Left ventricle myocardium superior (tissue), 1 donor: ENCODE results near the gene STX5. TPM values are rescaled to one million over a fixed set of nuclear protein-coding genes. Genes with fewer than 3 reads are reported as not detected.
A peak's percentile ranks its signal among the peaks of the same experiment; 100 is the strongest.
"Not testable (repeated sequence)": the region's sequence is repeated elsewhere in the genome, so short reads cannot be mapped to it uniquely, and the experiment has no call there.

Source experiments
- ATAC-seq: fragments of 200-7000 bp; cut with Tn5 transposase; one replicate; pipeline ENCODE4 v1.9.1; 2020; ENCODE audit warnings: mild to moderate bottlenecking, moderate library complexity
- DNase-seq: peaks from one replicate; pipeline ENCODE4 v3.0.0-alpha.2; 2020
- intact Hi-C: fragments of 100-400 bp; cut with micrococcal nuclease; formaldehyde crosslinking; loops from one replicate; pipeline ENCODE4 v1.11.0; 2022
- long read RNA-seq: library from polyadenylated mRNA; unstranded; transcript quantifications from one replicate; pipeline ENCODE4 v2.0.0, GENCODE V29; 2021
- total RNA-seq: library from RNA; stranded (reverse); fragmentation: NEBNext Ultra II Directional; extraction: Animal tissue kit (Norgen Biotek cat#: 25700); gene quantifications from one replicate; pipeline ENCODE4 v1.2.1, GENCODE V29; 2021
- donor health status: DM: no; HTN: yes; CAD: no; lungs with severe emphysema.

Gene STX5, protein sequence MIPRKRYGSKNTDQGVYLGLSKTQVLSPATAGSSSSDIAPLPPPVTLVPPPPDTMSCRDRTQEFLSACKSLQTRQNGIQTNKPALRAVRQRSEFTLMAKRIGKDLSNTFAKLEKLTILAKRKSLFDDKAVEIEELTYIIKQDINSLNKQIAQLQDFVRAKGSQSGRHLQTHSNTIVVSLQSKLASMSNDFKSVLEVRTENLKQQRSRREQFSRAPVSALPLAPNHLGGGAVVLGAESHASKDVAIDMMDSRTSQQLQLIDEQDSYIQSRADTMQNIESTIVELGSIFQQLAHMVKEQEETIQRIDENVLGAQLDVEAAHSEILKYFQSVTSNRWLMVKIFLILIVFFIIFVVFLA
- total RNA-seq, result 19.5 TPM
- long read RNA-seq, transcript STX5-201 (11 exons, 1,794 nt), result major isoform, 10 of 11 reads
- long read RNA-seq, partial matches to known transcripts, result 1 of 11 reads
- long read RNA-seq, other reads (novel, unspliced or antisense), result 0 of 11 reads

DNA sequence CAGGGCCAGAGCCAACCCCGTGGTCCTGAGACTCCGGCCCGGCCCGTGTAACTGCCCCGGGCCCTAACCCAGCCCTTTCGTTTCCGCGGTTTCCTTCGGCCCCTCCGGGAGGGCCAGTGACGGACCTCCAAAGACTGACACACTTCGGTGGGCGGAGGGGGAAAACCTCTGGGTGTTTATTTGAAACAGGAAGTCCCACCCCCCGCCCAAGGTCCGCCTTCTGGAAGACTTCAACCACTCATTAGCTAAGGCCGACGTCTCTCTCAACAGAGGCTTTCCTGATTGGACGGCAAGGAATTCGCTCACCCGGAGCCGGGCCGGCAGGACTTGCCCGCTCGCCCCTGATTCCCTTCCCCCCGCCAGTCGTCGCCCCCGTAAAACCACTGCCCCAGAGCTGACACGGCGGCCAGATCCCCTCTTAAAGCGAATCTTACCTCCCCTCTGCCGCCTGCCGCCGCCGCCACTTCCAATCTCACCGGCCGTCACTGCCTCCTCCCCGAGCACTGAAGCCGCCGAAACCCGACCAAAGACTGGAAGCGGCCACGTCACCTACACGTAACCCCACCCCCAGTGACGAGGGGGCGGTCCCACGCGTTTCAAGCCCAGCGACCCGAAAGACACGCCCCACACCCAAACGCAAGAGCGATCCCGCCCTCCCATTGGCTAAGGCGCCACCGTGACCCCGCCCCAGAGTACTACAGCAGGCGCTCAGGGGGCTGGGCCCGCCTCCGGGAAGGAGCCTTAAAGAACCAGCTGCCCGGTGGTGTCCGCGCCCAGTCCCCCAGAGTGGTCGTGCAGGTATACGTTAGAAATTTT, at the start of gene STX5:
TSS of gene STX5 (minus strand) at position 532 of the 816 bp plus-strand sequence. CDS start 808 bp downstream, outside the sequence.
- intact Hi-C loops, result no loop called here
- peak; percentile 98 for ATAC-seq
- peak; percentile 100 for DNase-seq

DNA sequence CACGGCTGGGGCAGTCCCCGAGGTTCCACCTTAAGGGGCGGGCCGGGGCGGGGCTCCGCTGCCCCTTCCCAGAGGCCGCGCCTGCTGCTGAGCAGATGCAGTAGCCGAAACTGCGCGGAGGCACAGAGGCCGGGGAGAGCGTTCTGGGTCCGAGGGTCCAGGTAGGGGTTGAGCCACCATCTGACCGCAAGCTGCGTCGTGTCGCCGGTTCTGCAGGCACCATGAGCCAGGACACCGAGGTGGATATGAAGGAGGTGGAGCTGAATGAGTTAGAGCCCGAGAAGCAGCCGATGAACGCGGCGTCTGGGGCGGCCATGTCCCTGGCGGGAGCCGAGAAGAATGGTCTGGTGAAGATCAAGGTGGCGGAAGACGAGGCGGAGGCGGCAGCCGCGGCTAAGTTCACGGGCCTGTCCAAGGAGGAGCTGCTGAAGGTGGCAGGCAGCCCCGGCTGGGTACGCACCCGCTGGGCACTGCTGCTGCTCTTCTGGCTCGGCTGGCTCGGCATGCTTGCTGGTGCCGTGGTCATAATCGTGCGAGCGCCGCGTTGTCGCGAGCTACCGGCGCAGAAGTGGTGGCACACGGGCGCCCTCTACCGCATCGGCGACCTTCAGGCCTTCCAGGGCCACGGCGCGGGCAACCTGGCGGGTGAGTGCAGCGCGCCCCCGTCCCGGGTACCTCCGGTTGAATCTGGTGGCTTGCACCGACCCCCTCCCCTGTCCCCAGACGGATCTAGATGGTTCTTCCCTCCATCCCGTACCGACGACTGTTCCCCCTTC, 49.1 kb upstream of the STX5 start, which contains the start of gene SLC3A2:
TSS of gene SLC3A2 (plus strand) at position 94 of the 776 bp plus-strand sequence. CDS start at position 222, 128 bp downstream.
- DNase-seq, result peak; percentile 94
- peak; percentile 94 for ATAC-seq
- intact Hi-C loops, result no loop called here

DNA sequence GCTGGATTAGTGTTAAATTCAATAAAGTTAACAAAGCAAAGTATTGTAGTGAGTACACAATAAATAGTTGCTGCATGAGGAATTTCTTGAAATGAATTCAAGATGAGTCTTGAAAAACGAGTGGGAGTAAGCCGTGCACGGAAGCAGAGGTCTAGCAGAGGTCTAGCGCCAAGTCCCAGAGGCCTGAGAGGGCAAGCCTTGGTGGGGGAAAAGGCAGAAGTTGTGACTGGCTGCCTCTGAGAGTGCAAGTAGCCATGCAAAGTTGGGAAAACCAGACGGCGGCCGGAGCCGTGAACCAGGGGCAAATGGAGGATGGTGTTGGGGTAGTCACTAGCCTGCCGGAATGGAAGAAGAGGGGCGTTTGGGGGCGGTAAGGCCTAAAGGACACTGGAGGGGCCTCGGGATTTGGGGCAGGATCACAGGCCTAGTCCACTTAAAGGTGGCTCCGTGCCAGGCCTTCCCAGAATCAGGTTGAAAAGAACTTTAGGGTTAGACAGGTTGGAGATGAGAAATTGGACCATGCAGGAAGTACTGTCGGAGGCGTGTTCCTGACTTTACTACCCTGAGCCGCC, 48.5 kb upstream of the STX5 start:
- intact Hi-C loops, result no loop called here
- no peak for DNase-seq

DNA sequence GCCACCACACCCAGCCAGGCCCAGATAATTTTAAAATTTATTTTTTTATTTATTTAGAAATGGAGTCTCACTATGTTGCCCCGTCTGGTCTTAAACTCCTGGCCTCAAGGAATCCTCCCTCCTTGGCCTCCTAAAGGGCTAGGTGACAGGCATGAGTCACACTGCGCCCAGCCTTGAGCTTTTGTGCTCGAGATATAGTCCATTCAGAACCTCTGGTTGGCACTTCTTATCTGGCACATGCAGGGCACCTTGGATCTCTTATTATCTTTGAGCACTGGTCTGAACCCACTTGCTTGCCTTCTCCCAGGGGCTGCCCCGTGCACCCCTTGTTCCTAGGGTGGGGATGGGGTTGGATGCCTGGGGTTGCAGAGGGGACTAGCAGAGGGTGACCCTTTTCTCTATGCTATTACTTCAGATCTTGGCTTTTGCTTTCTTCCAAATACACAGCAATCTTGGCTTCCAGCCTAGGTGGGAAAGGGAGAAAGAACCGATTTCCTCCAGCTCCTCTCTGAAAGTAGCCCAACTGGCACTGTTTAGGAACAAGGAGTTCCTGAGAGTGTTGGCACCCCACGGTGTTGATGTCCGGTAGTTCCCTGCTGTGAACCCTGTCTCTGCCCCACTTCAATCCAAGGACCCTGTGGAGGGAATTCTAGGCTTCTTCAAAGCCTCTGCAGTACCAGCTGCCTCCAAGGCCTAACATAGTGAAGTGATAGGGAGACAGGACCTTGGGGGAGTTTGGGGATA, 47.6 kb upstream of the STX5 start:
- DNase-seq, result no peak
- no peak for ATAC-seq
- intact Hi-C loops, result no loop called here

More for the DNA sequence above, 48.5 kb upstream of the STX5 start:
- ATAC-seq, result peak; percentile 28

DNA sequence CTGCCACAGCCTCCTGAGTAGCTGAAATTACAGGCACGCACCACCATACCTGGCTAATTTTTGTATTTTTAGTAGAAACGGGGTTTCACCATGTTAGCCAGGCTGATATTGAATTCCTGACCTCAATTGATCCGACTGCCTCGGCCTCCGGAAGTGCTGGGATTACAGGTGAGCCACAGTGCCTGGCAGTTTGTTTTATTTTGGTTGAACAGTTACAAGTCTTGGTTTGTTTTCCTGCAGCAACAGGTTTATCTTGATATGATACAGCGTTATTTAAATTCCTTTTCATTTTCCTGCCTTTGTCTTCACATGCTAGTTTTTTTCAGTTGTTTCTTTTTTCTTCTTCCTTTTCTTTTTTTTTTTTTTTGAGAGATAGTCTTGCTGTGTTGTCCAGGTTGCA, 44.9 kb upstream of the STX5 start:
- DNase-seq (no peak), ATAC-seq (no peak)
- intact Hi-C loops, result no loop called here

DNA sequence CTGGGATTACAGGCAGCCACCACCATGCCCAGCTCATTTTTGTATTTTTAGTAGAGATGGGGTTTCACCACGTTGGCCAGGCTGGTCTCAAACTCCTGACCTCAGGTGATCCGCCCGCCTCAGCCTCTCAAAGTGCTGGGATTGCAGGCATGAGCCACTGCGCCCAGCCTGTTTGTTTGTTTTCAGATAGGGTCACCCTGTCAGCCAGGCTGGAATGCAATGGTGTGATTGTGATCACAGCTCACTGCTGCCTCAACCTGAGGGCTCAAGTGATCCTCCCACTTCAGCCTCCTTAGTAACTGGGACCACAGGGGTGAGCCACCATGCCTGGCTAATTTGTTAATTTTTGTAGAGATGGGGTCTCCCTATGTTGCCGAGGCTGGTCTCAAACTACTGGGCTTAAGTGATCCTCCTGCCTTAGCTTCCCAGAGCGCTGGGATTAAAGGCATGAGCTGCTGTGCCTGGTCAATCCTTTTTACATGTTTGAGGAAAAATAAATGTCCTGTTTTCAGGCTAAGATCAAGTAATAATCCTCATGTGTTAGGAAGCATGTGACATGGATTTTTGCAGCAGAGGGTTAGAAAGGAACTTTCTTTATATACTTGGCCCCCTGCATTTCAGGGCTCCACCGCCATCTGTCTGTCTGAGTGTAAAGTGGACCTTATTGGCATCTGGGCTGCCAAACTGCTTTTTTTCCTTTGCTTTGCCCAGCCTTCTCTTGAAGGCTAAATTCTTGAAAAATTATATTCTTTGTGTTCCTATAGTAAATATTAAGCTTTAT, 44.0 kb upstream of the STX5 start:
- DNase-seq (no peak), ATAC-seq (no peak)
- intact Hi-C loops, result no loop called here

DNA sequence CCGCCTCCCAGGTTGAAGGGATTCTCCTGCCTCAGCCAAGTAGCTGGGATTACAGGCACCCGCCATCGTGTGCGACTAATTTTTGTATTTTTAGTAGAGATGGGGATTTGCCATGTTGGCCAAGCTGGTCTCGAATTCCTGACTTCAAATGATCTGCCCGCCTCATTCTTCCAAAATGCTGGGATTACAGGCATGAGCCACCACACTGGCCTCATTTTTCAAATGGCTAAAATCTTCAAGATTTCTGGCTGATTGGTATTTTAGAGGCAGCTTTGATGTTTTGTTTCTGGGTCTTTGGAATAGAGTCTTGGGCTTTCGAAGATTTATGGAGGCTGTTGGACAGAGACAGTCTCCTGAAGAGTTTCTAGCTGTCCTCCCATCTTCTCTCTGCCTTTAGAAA, 43.0 kb upstream of the STX5 start:
- intact Hi-C loops, result no loop called here
- no peak for DNase-seq
- ATAC-seq, result no peak

DNA sequence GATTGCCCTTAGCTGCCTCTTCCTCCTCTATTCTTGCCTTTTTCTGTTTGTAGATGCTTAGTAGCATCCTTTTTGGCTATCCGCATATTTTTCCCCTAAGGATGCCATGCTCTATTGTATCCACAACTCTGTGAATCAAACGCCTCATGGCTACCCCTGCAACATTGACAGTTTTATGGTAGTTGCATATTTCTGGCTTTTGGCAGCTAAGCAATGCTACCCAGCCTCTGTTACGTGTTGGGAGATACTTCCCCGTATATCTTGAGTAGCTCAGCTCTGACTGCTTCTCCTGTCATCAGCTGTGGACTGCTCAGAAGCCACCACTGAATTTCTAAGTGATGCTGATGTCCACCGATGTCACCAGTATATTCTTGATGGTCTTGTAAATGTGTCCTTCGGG, 33.8 kb upstream of the STX5 start:
- DNase-seq (no peak), ATAC-seq (no peak)
- intact Hi-C loops, result no loop called here

DNA sequence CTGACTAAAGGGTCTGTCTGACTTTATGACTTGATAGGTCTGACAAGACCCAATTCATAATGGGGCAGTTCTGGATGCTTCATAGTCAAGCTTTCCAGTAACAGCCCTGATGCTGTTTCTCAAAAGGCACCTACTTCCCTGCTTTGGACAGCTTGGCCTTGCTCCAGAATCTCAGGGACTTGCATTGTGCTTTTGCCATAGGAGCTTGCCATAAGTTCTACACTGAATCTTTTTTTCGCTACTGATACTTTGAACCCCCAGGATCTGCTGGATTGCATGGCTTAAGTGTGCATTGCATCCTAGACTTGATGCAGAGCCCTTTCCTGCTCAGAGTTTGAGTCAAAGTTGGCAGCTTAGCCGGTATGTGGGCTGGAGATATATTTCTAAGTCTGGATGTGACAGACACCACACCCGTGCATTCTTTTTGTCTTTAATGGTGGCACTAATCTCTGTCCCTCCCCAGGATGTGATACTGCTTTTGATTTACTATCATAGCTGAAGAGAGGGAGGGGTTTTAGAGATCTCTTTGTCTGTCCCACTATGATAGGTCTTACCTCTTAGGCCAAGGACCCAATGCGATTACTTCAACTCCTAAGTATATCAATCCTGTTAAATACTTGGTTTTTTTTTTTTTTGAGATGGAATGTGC, 32.0 kb upstream of the STX5 start:
- intact Hi-C loops, result no loop called here
- no peak for DNase-seq
- no peak for ATAC-seq

DNA sequence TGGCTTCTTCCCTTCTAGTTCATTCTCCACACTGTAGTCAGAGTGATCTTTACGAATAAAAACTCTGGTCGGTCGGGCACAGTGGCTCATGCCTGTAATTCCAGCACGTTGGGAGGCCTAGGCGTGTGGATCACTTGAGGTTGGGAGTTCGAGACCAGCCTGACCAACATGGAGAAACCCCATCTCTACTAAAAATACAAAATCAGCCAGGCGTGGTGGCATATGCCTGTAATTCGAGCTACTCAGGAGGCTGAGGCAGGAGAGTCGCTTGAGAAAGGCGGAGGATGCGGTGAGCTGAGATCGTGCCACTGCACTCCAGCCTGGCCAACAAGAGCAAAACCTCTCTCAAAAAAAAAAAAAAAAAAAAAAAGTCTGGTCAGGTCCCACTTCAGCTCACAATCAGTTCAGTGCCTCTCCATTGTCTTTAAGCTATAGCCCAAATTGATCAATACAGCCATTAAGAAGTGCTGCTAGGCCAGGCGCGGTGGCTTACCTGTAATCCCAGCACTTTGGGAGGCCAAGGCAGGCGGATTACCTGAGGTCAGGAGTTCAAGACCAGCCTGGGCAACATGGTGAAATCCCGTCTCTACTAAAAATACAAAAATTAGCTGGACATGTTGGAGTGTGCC, 29.8 kb upstream of the STX5 start:
- ATAC-seq, intact Hi-C loops, DNase-seq: not testable (repeated sequence)

DNA sequence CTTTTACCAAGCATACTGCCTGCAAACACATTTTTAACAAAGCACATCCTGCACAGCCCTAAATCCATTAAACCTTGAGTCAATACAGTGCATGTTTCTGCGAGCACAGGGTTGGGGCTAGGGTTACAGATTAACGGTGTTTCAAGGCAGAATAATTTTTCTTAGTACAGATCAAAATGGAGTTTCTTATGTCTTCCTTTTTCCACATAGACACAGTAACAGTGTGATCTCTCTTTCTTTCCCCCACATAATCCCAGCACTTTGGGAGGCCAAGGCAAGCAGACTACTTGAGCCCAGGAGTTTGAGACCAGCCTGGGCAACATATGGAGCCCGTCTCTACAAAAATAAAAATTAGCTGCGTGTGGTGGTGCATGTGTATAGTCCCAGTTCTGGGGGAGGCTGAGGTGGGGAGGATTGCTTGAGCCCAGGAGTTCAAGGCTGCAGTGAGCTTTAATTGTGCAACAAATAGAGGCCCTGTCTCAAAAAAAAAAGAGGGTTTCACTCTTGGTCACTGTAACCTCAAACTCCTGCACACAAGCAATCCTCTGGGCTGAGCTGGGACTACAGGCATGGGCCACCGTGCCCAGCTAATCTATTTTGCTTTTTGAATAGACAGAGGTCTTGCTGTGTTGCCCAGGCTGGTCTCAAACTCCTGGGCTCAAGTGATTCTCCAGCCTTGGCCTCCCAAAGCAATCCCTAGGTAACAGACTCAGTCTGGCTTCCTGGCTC, 29.1 kb upstream of the STX5 start:
- ATAC-seq (no peak), DNase-seq (no peak)
- intact Hi-C loops, result no loop called here

DNA sequence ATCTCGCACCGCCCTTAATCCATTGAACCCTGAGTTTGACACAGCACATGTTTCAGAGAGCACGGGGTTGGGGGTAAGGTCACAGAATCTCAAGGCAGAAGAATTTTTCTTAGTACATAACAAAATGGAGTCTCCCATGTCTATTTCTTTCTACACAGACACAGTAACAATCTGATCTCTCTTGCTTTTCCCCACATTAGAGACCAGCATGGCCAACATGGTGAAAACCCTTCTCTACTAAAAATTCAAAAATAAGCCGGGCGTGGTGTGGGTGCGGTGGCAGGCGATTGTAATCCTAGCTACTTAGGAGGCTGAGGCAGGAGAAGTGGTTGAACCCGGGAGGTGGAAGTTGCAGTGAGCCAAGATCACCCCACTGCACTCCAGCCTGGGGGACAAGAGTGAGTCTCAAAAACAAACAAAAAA, 27.4 kb upstream of the STX5 start:
- ATAC-seq, intact Hi-C loops, DNase-seq: not testable (repeated sequence)

DNA sequence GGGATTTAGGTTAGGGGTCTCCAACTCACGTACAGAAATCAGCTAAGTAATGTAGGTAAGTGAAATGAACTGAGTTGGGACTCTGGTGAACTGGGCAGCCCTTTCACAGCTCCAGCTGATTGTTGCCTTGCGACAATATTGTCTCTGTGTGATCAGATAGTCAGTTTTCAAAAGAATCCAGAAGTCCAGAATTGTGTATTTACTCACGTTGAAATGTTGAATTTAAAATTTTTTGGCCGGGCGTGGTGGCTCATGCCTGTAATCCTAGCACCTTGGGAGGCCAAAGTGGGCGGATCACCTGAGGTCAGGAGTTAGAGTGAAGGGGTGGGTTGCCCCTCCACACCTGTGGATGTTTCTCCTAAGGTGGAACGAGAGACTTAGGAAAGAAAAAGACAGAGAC, 26.4 kb upstream of the STX5 start:
- intact Hi-C loops, result no loop called here
- ATAC-seq (no peak), DNase-seq (no peak)

DNA sequence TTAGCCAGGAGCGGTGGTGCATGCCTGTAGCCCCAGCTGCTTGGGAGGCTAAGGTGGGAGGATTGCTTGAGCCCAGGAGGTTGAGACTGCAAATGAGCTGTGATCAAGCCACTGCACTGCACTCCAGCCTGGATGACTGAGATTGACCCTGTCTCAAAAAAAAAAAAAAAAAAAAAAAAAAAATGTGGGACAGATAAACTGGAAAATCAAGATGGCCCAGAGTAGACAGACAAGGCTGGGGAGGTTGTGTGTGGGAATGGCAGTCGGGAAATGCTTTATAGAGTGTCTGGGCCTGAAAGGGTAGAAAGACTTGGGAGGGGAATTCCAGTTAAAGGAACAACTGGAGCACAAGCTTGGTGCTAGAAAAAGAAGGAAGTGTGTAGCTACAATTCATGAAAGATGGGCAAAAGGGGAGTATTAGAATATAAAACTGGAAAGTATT, 25.7 kb upstream of the STX5 start:
- no peak for ATAC-seq
- no peak for DNase-seq
- intact Hi-C loops, result no loop called here

DNA sequence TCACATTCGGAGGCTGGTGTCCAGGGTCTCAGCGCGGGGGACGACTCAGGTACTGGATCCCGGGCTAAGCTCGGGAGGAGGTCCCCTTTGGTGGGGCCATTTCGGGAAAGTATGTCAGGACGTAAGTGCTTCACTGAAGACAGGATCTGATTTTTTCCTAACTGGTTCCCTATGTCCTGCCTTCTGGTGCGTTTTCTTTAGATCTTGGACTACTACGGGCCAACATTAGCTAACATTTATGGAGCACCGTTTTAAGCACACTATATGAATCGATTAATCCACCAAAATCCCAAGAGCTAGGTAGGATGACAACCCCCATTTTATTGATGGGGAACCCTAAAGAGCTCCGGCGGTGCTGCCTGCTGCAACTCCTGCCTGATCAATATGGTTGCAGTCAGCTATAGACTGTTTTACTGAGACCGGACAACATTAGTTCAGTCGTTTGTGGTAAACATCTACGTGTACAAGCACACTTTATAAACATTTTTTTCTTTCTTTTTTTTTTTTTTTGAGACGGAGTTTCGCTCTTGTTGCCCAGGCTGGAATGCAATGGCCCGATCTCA, 24.6 kb upstream of the STX5 start:
- DNase-seq (no peak), ATAC-seq (no peak)
- intact Hi-C loops, result no loop called here
